PFSK-1 (cell line): ENCODE data around the gene CCR7.

Source experiments
- FOXP2 ChIP-seq: optimal IDR thresholded peaks from 2 replicates; pipeline ENCODE3; 2011; ENCODE audit warnings: borderline replicate concordance, control low read depth, inconsistent platforms; ENCODE audit not compliant: insufficient read depth; ENCODE audit errors: extremely low read length, extremely low read depth
- POLR2AphosphoS5 ChIP-seq: IDR thresholded peaks from 2 replicates; pipeline ENCODE4 v1.6.1; 2012; ENCODE audit warnings: low read depth, mild to moderate bottlenecking, control low read depth, low read length, moderate library complexity
- SIN3A ChIP-seq: IDR thresholded peaks from 2 replicates; pipeline ENCODE4 v1.6.1; 2012; ENCODE audit warnings: mild to moderate bottlenecking, low read length, moderate library complexity, borderline replicate concordance; ENCODE audit not compliant: insufficient read depth
- TAF1 ChIP-seq: IDR thresholded peaks from 2 replicates; pipeline ENCODE4 v1.6.1; 2012; ENCODE audit warnings: low read length, control low read depth, borderline replicate concordance; ENCODE audit not compliant: insufficient read depth
- TF ChIP-seq, protein P1 (sequence below), 2 experiments: IDR thresholded peaks; 2 replicates each; pipeline versions ENCODE4 v1.6.1 to v1.8.0; 2011 to 2012; ENCODE audit warnings: low read depth in 2 of 2, low read length in 2 of 2, control low read depth in 1 of 2, inconsistent platforms in 1 of 2, mild to moderate bottlenecking in 1 of 2, moderate library complexity in 1 of 2; ENCODE audit not compliant: insufficient read depth in 1 of 2

GRCh38 chr17:40524243-40524965 lies 40.9 kb downstream of the CCR7 start:
- TF ChIP-seq POLR2AphosphoS5: no peak
- TF ChIP-seq TAF1: no peak
- TF ChIP-seq, protein P1, sequence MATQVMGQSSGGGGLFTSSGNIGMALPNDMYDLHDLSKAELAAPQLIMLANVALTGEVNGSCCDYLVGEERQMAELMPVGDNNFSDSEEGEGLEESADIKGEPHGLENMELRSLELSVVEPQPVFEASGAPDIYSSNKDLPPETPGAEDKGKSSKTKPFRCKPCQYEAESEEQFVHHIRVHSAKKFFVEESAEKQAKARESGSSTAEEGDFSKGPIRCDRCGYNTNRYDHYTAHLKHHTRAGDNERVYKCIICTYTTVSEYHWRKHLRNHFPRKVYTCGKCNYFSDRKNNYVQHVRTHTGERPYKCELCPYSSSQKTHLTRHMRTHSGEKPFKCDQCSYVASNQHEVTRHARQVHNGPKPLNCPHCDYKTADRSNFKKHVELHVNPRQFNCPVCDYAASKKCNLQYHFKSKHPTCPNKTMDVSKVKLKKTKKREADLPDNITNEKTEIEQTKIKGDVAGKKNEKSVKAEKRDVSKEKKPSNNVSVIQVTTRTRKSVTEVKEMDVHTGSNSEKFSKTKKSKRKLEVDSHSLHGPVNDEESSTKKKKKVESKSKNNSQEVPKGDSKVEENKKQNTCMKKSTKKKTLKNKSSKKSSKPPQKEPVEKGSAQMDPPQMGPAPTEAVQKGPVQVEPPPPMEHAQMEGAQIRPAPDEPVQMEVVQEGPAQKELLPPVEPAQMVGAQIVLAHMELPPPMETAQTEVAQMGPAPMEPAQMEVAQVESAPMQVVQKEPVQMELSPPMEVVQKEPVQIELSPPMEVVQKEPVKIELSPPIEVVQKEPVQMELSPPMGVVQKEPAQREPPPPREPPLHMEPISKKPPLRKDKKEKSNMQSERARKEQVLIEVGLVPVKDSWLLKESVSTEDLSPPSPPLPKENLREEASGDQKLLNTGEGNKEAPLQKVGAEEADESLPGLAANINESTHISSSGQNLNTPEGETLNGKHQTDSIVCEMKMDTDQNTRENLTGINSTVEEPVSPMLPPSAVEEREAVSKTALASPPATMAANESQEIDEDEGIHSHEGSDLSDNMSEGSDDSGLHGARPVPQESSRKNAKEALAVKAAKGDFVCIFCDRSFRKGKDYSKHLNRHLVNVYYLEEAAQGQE (IDR thresholded peaks at IDR 0.05; ENCODE audit: insufficient read depth in 1 of 2, low read depth in 2 of 2, low read length in 2 of 2): no peak
- TF ChIP-seq SIN3A: no peak
- no peak for TF ChIP-seq FOXP2
